T-helper 1 cell treated with Interleukin-12 subunit alpha and Interleukin-12 subunit beta and Interleukin-4 antibody, amounts not matched to agents 30 μg/mL and 1 μg/mL, for 36 hours (primary cell): ENCODE data around the gene MRGPRD.

ENCODE experiments used
- H3K27ac Mint-ChIP-seq: one replicate; pipeline ENCODE4 v1.8.0; 2021; ENCODE audit warnings: mild to moderate bottlenecking, mixed read lengths
- H3K27me3 Mint-ChIP-seq: one replicate; pipeline ENCODE4 v1.8.0; 2021; ENCODE audit warnings: low read depth, mixed read lengths
- H3K36me3 Mint-ChIP-seq: one replicate; pipeline ENCODE4 v1.8.0; 2021; ENCODE audit warnings: low read depth, mixed read lengths
- H3K4me1 Mint-ChIP-seq: one replicate; pipeline ENCODE4 v1.8.0; 2021; ENCODE audit warnings: low read depth, mixed read lengths
- H3K4me3 Mint-ChIP-seq: one replicate; pipeline ENCODE4 v1.8.0; 2021; ENCODE audit warnings: mild to moderate bottlenecking, moderate library complexity, mixed read lengths
- H3K9me3 Mint-ChIP-seq: one replicate; pipeline ENCODE4 v1.8.0; 2021; ENCODE audit warnings: mixed read lengths

MRGPRD gene

GRCh38 chr11:69010964-69011623 lies 30.3 kb upstream of the MRGPRD start:
- Mint-ChIP-seq H3K36me3 (no peaks in the 10 kb centered on the region), H3K4me1 (no peaks in the 10 kb centered on the region), H3K9me3 (no peaks in the 10 kb centered on the region), H3K4me3 (no peak overlapping the region), H3K27ac (no peak overlapping the region), H3K27me3 (peaks cover 17% of the 10 kb centered on the region)

- H3K9me3 Mint-ChIP-seq: no peaks in the 10 kb centered on the region
- peaks cover 15% of the 10 kb centered on the region for H3K27me3 Mint-ChIP-seq
- no peak overlapping the region for H3K27ac Mint-ChIP-seq
- no peaks in the 10 kb centered on the region for H3K36me3 Mint-ChIP-seq
- no peak overlapping the region for H3K4me3 Mint-ChIP-seq
- no peaks in the 10 kb centered on the region for H3K4me1 Mint-ChIP-seq
These were observed 29.6 kb upstream of the MRGPRD start for GRCh38 chr11:69010361-69010891.

GRCh38 chr11:69009441-69010211 lies 28.8 kb upstream of the MRGPRD start:
- H3K4me1 Mint-ChIP-seq: no peaks in the 10 kb centered on the region
- H3K27me3 Mint-ChIP-seq: peaks cover 15% of the 10 kb centered on the region
- no peaks in the 10 kb centered on the region for H3K36me3 Mint-ChIP-seq
- no peak overlapping the region for H3K4me3 Mint-ChIP-seq
- no peaks in the 10 kb centered on the region for H3K9me3 Mint-ChIP-seq
- H3K27ac Mint-ChIP-seq: no peak overlapping the region

GRCh38 chr11:69008737-69009440 lies 28.1 kb upstream of the MRGPRD start:
- Mint-ChIP-seq H3K27me3 (peaks cover 15% of the 10 kb centered on the region), H3K36me3 (no peaks in the 10 kb centered on the region), H3K4me3 (no peak overlapping the region), H3K9me3 (no peaks in the 10 kb centered on the region), H3K4me1 (no peaks in the 10 kb centered on the region), H3K27ac (no peak overlapping the region)

GRCh38 chr11:69007975-69008381 lies 27.2 kb upstream of the MRGPRD start:
- H3K4me3 Mint-ChIP-seq: no peak overlapping the region
- no peaks in the 10 kb centered on the region for H3K4me1 Mint-ChIP-seq
- H3K27ac Mint-ChIP-seq: no peak overlapping the region
- no peaks in the 10 kb centered on the region for H3K36me3 Mint-ChIP-seq
- H3K9me3 Mint-ChIP-seq: no peaks in the 10 kb centered on the region
- peaks cover 15% of the 10 kb centered on the region for H3K27me3 Mint-ChIP-seq

- Mint-ChIP-seq H3K27ac (no peak overlapping the region), H3K36me3 (no peaks in the 10 kb centered on the region), H3K9me3 (no peaks in the 10 kb centered on the region), H3K4me1 (no peaks in the 10 kb centered on the region), H3K4me3 (no peak overlapping the region), H3K27me3 (peaks cover 6% of the 10 kb centered on the region)
These were observed 26.0 kb upstream of the MRGPRD start for GRCh38 chr11:69006816-69007215.

- Mint-ChIP-seq H3K27me3 (no peaks in the 10 kb centered on the region), H3K9me3 (no peaks in the 10 kb centered on the region), H3K4me3 (no peak overlapping the region), H3K27ac (no peak overlapping the region), H3K4me1 (no peaks in the 10 kb centered on the region), H3K36me3 (no peaks in the 10 kb centered on the region)
These were observed 25.0 kb upstream of the MRGPRD start for GRCh38 chr11:69005631-69006368.

GRCh38 chr11:69005183-69005630 lies 24.4 kb upstream of the MRGPRD start:
- Mint-ChIP-seq H3K4me3 (no peak overlapping the region), H3K9me3 (no peaks in the 10 kb centered on the region), H3K4me1 (no peaks in the 10 kb centered on the region), H3K27me3 (no peaks in the 10 kb centered on the region), H3K36me3 (no peaks in the 10 kb centered on the region), H3K27ac (no peak overlapping the region)

- Mint-ChIP-seq H3K27ac (no peak overlapping the region), H3K4me1 (no peaks in the 10 kb centered on the region), H3K27me3 (no peaks in the 10 kb centered on the region), H3K36me3 (no peaks in the 10 kb centered on the region), H3K9me3 (no peaks in the 10 kb centered on the region), H3K4me3 (no peak overlapping the region)
These were observed 23.8 kb upstream of the MRGPRD start for GRCh38 chr11:69004411-69005182.

GRCh38 chr11:69003866-69004367 lies 23.1 kb upstream of the MRGPRD start:
- Mint-ChIP-seq H3K27ac (no peak overlapping the region), H3K4me1 (no peaks in the 10 kb centered on the region), H3K9me3 (no peaks in the 10 kb centered on the region), H3K36me3 (no peaks in the 10 kb centered on the region), H3K27me3 (peaks cover 3% of the 10 kb centered on the region), H3K4me3 (no peak overlapping the region)

- no peak overlapping the region for H3K27ac Mint-ChIP-seq
- H3K4me1 Mint-ChIP-seq: no peaks in the 10 kb centered on the region
- H3K4me3 Mint-ChIP-seq: no peak overlapping the region
- peaks cover 5% of the 10 kb centered on the region for H3K27me3 Mint-ChIP-seq
- no peaks in the 10 kb centered on the region for H3K36me3 Mint-ChIP-seq
- no peaks in the 10 kb centered on the region for H3K9me3 Mint-ChIP-seq
These were observed 22.6 kb upstream of the MRGPRD start for GRCh38 chr11:69003301-69003865.

- Mint-ChIP-seq H3K9me3 (no peaks in the 10 kb centered on the region), H3K4me3 (no peak overlapping the region), H3K27ac (no peak overlapping the region), H3K36me3 (no peaks in the 10 kb centered on the region), H3K27me3 (peaks cover 5% of the 10 kb centered on the region), H3K4me1 (no peaks in the 10 kb centered on the region)
These were observed 21.9 kb upstream of the MRGPRD start for GRCh38 chr11:69002570-69003231.

GRCh38 chr11:69002110-69002569 lies 21.4 kb upstream of the MRGPRD start:
- no peaks in the 10 kb centered on the region for H3K36me3 Mint-ChIP-seq
- H3K27me3 Mint-ChIP-seq: peaks cover 5% of the 10 kb centered on the region
- H3K4me1 Mint-ChIP-seq: no peaks in the 10 kb centered on the region
- no peak overlapping the region for H3K27ac Mint-ChIP-seq
- no peaks in the 10 kb centered on the region for H3K9me3 Mint-ChIP-seq
- no peak overlapping the region for H3K4me3 Mint-ChIP-seq
